Skin of body (tissue), 2 donors: Measurements from ENCODE around the gene SEMA3A. TPM values are rescaled to one million over a fixed set of nuclear protein-coding genes. Genes with fewer than 3 reads are reported as not detected.

Experiments used
- DNase-seq: peaks from one replicate; lab custom pipeline; 2025; lab: John Stamatoyannopoulos, UW
- total RNA-seq: library from RNA; depleted of rRNA; stranded (reverse); fragments of >200 nt; gene quantifications from one replicate; pipeline ENCODE4 v1.2.3, GENCODE V29; 2014

SEMA3A gene
- total RNA-seq, 1 donor from 2014 or later = 26.9 TPM

GRCh38 chr7:83936056-83936708, 258.4 kb downstream of the SEMA3A start:
- DNase-seq = peak; percentile 55

GRCh38 chr7:83934118-83934734, 260.4 kb downstream of the SEMA3A start:
- DNase-seq = no peak

GRCh38 chr7:83931968-83932367, 262.6 kb downstream of the SEMA3A start:
- no peak for DNase-seq

- no peak for DNase-seq
Measured at GRCh38 chr7:83930262-83930661, 264.3 kb downstream of the SEMA3A start.

GRCh38 chr7:83925860-83926259, 268.7 kb downstream of the SEMA3A start:
- no peak for DNase-seq

- DNase-seq = peak; percentile 90
Measured at GRCh38 chr7:83921941-83922607, 272.5 kb downstream of the SEMA3A start.

GRCh38 chr7:83921271-83921940, 273.2 kb downstream of the SEMA3A start:
- peak; percentile 90 for DNase-seq

- no peak for DNase-seq
Measured at GRCh38 chr7:83918142-83918541, 276.4 kb downstream of the SEMA3A start.

GRCh38 chr7:83913174-83913573, 281.4 kb downstream of the SEMA3A start:
- no peak for DNase-seq

GRCh38 chr7:83908526-83908925, 286.1 kb downstream of the SEMA3A start:
- no peak for DNase-seq
